GM18868 (cell line): ENCODE measurements around the gene LIME1.

Experiments used
- ATAC-seq: cut with Tn5 transposase; IDR thresholded peaks from one replicate; pipeline ENCODE4 v1.9.1; 2021; ENCODE audit warnings: mild to moderate bottlenecking, moderate library complexity; ENCODE audit not compliant: unreplicated experiment

LIME1 gene

DNA sequence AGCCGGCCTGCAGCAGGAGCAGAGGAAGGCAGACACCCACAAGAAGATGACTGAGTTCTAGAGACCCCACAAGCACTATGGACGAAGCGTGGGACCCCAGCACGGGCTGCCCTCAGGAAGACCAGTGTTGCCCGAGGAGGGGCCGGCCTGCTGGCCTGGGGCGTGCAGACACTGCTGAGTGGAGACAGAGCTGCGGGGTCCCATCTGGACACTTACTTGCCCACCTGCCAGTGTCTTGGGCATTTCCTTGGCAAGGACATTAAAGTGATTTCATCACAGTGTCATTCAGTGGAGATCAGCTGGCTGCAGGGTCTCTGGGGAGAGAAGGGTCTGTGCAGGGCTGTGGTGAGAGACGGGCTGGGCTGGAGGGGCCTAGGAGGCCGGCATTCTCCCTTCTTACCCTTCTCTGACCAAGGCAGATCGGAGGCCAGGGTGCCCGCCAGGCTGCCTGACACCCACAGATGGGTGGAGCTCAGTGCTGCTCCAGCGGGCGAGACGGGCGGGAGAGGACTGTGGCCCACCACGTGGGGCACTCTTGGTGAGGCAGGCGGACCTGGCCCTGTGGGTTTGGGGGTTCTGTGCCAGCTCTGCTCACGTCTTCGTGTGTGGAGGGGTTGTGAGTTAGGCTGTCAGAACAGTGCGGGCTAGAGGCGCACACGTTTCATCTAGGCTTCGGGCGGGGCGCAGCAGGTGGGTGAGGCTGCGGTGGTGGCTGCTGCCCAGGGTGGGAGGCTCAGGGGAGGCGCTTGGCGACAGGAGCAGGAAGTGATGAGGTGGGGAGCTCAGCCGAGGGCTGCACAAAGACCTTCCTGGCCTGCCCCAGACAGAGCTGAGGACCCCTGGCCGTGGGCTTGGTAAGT is at the start of gene LIME1:
TSS of gene LIME1 (plus strand) at position 806 of the 860 bp plus-strand sequence. CDS start 886 bp downstream, outside the sequence.
- ATAC-seq = no peak

GRCh38 chr20:63687419-63688178 is 48.9 kb upstream of the LIME1 start:
- no peak for ATAC-seq

GRCh38 chr20:63688228-63689045 is 48.0 kb upstream of the LIME1 start:
- no peak for ATAC-seq

- no peak for ATAC-seq
These were observed 47.1 kb upstream of the LIME1 start for GRCh38 chr20:63689046-63690002.

GRCh38 chr20:63690003-63690897 is 46.2 kb upstream of the LIME1 start:
- no peak for ATAC-seq

DNA sequence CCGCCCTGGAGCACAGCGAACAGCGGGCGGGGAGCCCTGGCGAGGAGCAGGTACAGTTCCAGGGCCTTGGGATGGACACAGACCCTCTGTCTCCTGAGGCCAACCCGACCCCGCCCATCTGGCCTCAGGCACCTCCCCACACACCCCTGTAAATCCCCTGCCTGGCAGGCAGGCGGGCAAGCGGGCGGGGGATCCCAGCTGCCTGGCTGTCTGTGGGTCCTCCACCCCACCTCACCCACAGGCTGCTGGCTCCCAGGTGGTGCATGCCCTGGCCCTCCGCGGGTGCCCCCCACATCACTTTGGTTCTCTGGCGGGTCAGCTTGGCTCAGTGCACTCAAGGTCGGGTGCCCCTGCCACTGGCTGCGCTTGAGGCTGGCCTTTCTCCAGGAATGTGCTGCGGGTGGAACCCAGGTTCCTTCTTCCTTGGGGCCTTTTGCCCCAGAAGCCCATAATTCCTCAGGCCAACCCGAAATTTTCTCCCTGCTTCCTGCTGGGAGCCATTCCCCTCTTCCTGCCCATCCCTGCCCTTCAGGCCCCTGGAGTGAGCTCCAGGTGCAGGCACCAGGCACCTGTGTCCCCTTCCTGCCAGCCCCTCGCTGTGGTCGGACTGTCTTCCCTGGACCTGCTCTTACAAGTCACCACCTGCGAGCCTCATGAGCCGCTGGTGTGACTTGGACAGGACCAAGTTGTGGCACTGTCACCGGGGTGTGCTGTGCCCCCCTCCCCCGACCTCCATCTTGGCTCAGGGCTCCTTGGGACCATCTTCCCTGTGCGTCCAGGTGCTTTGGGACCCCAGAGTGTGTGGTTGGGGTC is 45.4 kb upstream of the LIME1 start:
- no peak for ATAC-seq

DNA sequence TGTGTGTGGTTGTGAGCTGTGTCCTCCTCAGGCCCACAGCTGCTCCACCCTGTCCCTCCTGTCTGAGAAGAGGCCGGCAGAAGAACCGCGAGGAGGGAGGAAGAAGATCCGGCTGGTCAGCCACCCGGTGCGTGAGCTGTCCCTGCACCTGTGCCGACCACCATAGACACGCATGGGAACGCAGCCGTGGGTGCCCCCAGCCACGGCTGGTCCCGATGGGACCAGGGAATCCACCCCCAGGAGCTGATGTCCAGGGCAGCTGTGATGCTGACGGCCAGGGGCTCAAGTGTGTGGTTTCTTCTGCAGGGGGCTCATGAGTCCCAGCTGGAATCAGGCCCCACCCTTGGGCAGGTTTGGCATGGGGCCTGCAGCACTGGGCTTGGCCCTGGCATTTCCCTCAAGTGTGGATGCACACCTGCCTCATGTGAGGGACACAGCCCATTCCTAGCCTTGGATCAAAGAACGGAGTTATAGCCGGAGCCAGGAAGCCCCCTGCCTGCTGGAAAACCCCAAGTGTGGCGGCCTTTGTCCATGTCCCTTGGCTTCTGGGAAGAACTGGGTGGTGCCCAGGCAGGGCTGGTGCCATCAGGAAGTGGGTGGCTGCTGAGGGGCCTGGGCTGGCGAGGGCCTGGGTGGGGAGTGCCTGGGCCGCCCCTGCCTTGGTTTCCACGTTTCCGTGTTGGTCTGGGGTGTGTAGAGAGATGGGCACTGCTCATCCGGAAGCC is 44.6 kb upstream of the LIME1 start:
- no peak for ATAC-seq

GRCh38 chr20:63692436-63693082 is 43.9 kb upstream of the LIME1 start:
- no peak for ATAC-seq

- ATAC-seq = no peak
These were observed 43.3 kb upstream of the LIME1 start for GRCh38 chr20:63693083-63693732.

- ATAC-seq = no peak
These were observed 42.5 kb upstream of the LIME1 start for GRCh38 chr20:63693733-63694583.

DNA sequence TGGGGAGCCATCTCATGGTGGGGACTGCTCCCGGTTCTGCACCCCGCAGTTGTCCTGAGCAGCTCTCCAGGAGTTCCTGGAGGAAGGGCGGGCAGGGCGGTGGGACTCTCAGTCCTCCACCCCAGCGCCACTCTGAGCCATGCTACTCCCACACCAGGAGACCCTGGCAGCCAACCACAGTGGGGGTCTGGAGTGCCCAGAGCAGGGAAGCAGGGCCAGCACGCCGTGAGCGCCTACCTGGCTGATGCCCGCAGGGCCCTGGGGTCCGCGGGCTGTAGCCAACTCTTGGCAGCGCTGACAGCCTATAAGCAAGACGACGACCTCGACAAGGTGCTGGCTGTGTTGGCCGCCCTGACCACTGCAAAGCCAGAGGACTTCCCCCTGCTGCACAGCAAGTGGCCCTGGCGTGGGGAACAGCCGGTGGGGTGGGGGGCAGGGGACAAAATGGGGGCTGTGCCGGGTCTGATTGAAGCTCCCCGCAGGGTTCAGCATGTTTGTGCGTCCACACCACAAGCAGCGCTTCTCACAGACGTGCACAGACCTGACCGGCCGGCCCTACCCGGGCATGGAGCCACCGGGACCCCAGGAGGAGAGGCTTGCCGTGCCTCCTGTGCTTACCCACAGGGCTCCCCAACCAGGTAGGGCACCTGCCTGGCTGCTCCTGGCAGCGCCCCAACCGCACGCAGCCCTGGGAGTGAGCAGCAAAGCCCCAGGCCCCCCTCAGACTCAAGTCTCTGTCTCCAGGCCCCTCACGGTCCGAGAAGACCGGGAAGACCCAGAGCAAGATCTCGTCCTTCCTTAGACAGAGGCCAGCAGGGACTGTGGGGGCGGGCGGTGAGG is 41.7 kb upstream of the LIME1 start:
- ATAC-seq = no peak

DNA sequence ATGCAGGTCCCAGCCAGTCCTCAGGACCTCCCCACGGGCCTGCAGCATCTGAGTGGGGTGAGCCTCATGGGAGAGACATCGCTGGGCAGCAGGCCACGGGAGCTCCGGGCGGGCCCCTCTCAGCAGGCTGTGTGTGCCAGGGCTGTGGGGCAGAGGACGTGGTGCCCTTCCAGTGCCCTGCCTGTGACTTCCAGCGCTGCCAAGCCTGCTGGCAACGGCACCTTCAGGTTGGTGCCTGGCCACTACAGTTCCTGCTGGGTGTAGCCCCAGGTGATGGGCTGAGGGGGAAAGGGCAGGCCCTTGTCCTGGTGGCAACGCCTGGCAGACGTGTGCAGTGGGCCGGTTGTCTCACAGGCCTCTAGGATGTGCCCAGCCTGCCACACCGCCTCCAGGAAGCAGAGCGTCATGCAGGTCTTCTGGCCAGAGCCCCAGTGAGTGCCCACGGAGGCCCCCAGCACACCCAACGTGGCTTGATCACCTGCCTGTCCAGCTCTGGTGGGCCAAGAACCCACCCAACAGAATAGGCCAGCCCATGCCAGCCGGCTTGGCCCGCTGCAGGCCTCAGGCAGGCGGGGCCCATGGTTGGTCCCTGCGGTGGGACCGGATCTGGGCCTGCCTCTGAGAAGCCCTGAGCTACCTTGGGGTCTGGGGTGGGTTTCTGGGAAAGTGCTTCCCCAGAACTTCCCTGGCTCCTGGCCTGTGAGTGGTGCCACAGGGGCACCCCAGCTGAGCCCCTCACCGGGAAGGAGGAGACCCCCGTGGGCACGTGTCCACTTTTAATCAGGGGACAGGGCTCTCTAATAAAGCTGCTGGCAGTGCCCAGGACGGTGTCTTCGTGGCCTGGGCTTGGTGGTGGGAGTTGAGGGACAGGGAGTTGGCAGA is 40.8 kb upstream of the LIME1 start:
- no peak for ATAC-seq

- ATAC-seq = no peak
These were observed 40.2 kb upstream of the LIME1 start for GRCh38 chr20:63696306-63696627.
